Hematopoietic multipotent progenitor cell treated with erythropoietin and hydrocortisone succinate and interleukin-3 and kit ligand, for 6 days (in vitro differentiated cells): ENCODE data around the gene CCDC192.
"Not testable (repeated sequence)": the region's sequence is repeated elsewhere in the genome, so short reads cannot be mapped to it uniquely, and the experiment has no call there.

Experiments used
- DNase-seq: peaks from one replicate; pipeline ENCODE4 v3.0.0-alpha.2; 2015

Gene CCDC192

GRCh38 chr5:127702926-127703561, at the start of gene CCDC192:
Gene CCDC192 (plus strand): TSS chr5:127703391. CDS start chr5:127703446, 55 bp downstream.
- DNase-seq: no peak

- DNase-seq: no peak
These were observed 46.4 kb upstream of the CCDC192 start for GRCh38 chr5:127656825-127657224.

GRCh38 chr5:127660047-127660733, 43.0 kb upstream of the CCDC192 start:
- DNase-seq: no peak

GRCh38 chr5:127664093-127664492, 39.1 kb upstream of the CCDC192 start:
- DNase-seq: no peak

- no peak for DNase-seq
These were observed 37.5 kb upstream of the CCDC192 start for GRCh38 chr5:127665641-127666040.

GRCh38 chr5:127666043-127666716, 37.0 kb upstream of the CCDC192 start:
- DNase-seq: no peak

GRCh38 chr5:127667926-127668325, 35.3 kb upstream of the CCDC192 start:
- no peak for DNase-seq

GRCh38 chr5:127671218-127671617, 32.0 kb upstream of the CCDC192 start:
- DNase-seq: no peak

GRCh38 chr5:127673117-127673800, 29.9 kb upstream of the CCDC192 start:
- DNase-seq: no peak

GRCh38 chr5:127676951-127677350, 26.2 kb upstream of the CCDC192 start:
- DNase-seq: not testable (repeated sequence)

- not testable (repeated sequence) for DNase-seq
These were observed 23.4 kb upstream of the CCDC192 start for GRCh38 chr5:127679691-127680330.

GRCh38 chr5:127680595-127680994, 22.6 kb upstream of the CCDC192 start:
- no peak for DNase-seq

GRCh38 chr5:127683008-127683407, 20.2 kb upstream of the CCDC192 start:
- no peak for DNase-seq

GRCh38 chr5:127684726-127685467, 18.3 kb upstream of the CCDC192 start:
- no peak for DNase-seq

- no peak for DNase-seq
These were observed 17.5 kb upstream of the CCDC192 start for GRCh38 chr5:127685662-127686061.

- DNase-seq: no peak
These were observed 16.8 kb upstream of the CCDC192 start for GRCh38 chr5:127686424-127686823.

- no peak for DNase-seq
These were observed 8.5 kb upstream of the CCDC192 start for GRCh38 chr5:127694518-127695171.

GRCh38 chr5:127695346-127695745, 7.8 kb upstream of the CCDC192 start:
- DNase-seq: no peak

GRCh38 chr5:127696683-127697082, 6.5 kb upstream of the CCDC192 start:
- DNase-seq: no peak

- DNase-seq: no peak
These were observed 5.1 kb upstream of the CCDC192 start for GRCh38 chr5:127697894-127698600.

- no peak for DNase-seq
These were observed 3.8 kb upstream of the CCDC192 start for GRCh38 chr5:127699416-127699815.
